22Rv1 (cell line): ENCODE measurements around the gene MYRIP.

Source experiments
- CTCF ChIP-seq: fragments of 450-650 bp; IDR thresholded peaks from 2 replicates; pipeline ENCODE4 v1.5.1; 2017; ENCODE audit warnings: mild to moderate bottlenecking
- ZFX ChIP-seq: fragments of 450-650 bp; IDR thresholded peaks from 2 replicates; pipeline ENCODE4 v1.6.1; 2017; ENCODE audit warnings: antibody characterized with exemption, borderline replicate concordance

- TF ChIP-seq CTCF (no peak), ZFX (no peak)
Measured at GRCh38 chr3:40248591-40248990, 439.2 kb downstream of the MYRIP start.
